ENCODE measurements around the gene TIMELESS. TPM values are rescaled to one million over a fixed set of nuclear protein-coding genes. Genes with fewer than 3 reads are reported as not detected.
"Not testable (repeated sequence)": the region's sequence is repeated elsewhere in the genome, so short reads cannot be mapped to it uniquely, and the experiment has no call there.

TIMELESS gene
- total RNA-seq, 2 experiments from 2014 or later, result 60.1 to 62.6 TPM

DNA sequence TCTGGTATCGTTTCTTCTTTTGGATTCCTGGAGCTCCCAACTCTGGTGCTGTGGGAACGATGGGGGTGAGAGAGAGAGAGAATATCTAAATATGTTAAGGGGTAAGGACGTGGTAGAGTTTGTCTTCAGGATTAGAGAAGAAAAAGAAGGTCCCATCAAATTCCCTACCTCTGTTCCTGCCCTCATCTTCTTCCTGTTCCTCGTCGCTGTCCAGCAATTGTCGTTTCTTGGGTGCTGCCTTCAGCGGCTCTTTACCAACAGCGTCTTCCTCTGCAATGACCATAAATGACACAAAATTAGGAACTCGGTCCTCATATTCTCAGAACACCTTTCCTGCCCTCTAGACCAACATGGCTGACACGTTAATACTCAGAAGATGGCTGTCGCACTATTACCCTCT lies 31.5 kb downstream of the TIMELESS start:
- Mint-ChIP-seq H3K4me1 (ENCODE audit: low read depth) (no peaks in the 10 kb centered on the region), H3K27me3 (no peaks in the 10 kb centered on the region), H3K36me3 (peaks cover 37% of the 10 kb centered on the region), H3K9me3 (no peaks in the 10 kb centered on the region), H3K4me3 (no peak overlapping the region), H3K27ac (no peak overlapping the region)
- no peak for DNase-seq
- ChIA-PET POLR2A (interaction anchor here (0.6 kb wide), 1 partner anchor 21 kb away, joined by 4 read pairs; no protein-coding TSS in a partner anchor), CTCF (interaction anchor here (0.6 kb wide), 1 partner anchor 17 kb away, joined by 3 read pairs; no protein-coding TSS in a partner anchor)
- intact Hi-C loops (cut with micrococcal nuclease), result no loop called here

DNA sequence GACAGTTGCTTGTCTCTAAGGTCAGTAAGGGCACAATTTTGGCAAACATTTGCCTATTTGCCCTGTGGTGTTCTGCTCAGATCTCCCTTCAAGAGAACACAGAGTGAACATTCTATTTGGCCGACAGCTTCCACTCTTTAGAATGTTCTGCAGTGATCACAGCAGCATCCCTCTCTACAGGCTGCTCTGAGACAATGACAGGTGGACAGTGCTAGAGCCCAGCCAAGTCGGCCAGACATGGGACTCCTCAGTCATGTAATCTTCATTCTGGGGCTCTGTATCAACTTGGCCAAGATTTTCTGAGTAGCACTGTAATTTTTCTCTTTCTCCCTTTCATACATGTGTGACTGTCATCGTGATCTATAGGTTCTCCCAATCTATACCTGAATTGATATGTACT lies 34.8 kb downstream of the TIMELESS start:
- DNase-seq, result no peak
- H3K27ac Mint-ChIP-seq, result no peak overlapping the region
- ChIA-PET POLR2A (no interaction called here), CTCF (interaction anchor here (0.6 kb wide), 2 partner anchors 54 to 127 kb away, joined by 5 read pairs; no protein-coding TSS in a partner anchor)
- H3K36me3 Mint-ChIP-seq, result peaks cover 16% of the 10 kb centered on the region
- H3K27me3 Mint-ChIP-seq, result no peaks in the 10 kb centered on the region
- no peaks in the 10 kb centered on the region for H3K9me3 Mint-ChIP-seq
- H3K4me1 Mint-ChIP-seq (ENCODE audit: low read depth), result no peaks in the 10 kb centered on the region
- no peak overlapping the region for H3K4me3 Mint-ChIP-seq
- intact Hi-C loops (cut with micrococcal nuclease), result no loop called here

DNA sequence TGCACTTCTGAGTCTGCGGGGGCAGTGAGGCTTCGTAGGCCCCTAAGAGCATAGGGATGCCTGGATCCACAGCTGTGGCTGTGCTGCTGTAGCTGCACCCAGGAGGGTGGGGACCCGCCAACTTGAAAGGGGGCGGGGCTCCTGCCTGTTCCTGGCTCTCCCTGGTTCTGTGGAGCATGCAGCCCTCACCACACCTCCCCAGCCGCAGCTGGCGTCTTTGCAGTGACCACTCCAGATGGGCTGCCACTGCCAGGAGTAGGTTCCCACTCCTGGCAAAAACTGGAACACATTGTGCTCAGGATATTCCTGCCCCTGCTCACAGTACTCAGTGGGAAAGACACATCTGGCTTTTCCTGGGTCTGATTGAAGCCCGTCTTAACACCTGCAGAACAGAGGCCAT lies 35.8 kb downstream of the TIMELESS start:
- Mint-ChIP-seq H3K4me3 (no peak overlapping the region), H3K27me3 (no peaks in the 10 kb centered on the region), H3K27ac (no peak overlapping the region), H3K9me3 (no peaks in the 10 kb centered on the region), H3K4me1 (ENCODE audit: low read depth) (no peaks in the 10 kb centered on the region), H3K36me3 (peaks cover 16% of the 10 kb centered on the region)
- POLR2A ChIA-PET, result no interaction called here
- CTCF ChIA-PET, result no interaction called here
- intact Hi-C loops (cut with micrococcal nuclease), result no loop called here
- DNase-seq, result no peak

DNA sequence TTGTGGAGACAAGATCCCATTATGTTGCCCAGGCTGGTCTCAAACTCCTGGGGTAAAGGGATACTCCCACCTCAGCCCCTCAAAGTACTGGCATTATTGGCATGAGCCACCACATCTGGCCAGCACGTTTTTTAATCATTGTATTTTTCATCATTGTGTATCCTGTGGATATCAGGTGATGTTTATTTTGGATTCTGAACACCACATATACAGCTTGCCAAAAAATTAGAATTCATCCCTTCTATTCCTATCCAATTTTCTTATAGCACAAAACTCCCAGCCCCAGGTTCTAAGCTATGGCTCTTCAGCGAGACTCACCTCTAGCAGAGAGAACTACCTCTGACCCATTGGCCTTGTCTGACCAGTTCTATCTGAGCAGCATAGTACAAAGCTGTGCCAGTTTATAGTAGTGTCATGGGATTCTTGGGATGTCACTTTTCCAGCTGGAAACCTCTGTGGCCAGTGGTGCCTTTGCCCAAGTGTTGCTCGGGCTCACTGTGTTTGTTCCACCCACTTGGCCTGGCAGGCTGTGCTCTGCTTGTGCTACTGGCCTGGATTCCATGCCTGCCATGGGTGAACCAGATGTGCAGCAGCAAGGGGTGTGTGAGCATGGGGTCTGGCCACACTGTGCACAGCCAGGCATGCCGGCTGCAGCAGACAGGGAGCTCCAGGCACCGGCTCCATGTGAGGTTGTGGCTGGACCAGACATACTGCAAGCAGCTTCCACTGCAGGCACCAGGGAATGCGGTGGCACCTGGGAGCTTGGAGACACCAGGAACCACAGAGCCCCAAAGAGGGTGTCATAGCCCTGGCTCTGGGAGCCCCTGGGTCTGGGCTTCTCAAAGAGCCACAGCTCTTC lies 37.2 kb downstream of the TIMELESS start:
- intact Hi-C loops (cut with micrococcal nuclease), result no loop called here
- no peak overlapping the region for H3K4me3 Mint-ChIP-seq
- CTCF ChIA-PET, result interaction anchor here (0.8 kb wide), 1 partner anchor 52 kb away, joined by 3 read pairs; no protein-coding TSS in a partner anchor
- H3K27me3 Mint-ChIP-seq, result no peaks in the 10 kb centered on the region
- H3K27ac Mint-ChIP-seq, result no peak overlapping the region
- H3K4me1 Mint-ChIP-seq (ENCODE audit: low read depth), result no peaks in the 10 kb centered on the region
- peaks cover 11% of the 10 kb centered on the region for H3K36me3 Mint-ChIP-seq
- H3K9me3 Mint-ChIP-seq, result no peaks in the 10 kb centered on the region
- POLR2A ChIA-PET, result no interaction called here
- DNase-seq, result no peak

DNA sequence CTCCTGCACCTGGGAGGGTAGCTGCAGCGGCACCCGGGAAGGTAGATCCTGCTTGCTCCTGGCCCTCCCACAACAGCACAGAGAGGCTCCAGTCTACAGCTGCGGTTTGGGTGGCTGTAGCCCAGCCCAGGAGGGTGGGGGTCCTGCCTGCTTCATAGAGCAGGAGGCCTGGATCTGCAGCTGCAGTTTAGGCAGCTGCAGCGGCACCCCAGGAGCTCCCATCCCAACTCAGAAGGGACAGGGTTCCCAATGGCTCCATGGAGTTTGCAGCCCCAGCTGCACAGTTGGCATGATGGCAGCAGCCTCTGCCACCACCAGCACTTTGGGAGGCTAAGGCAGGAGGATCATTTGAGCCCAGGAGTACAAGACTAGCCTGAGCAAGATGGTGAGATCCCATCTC lies 38.5 kb downstream of the TIMELESS start:
- Mint-ChIP-seq H3K9me3 (no peaks in the 10 kb centered on the region), H3K27ac (no peak overlapping the region), H3K36me3 (peaks cover 5% of the 10 kb centered on the region), H3K4me3 (no peak overlapping the region), H3K4me1 (ENCODE audit: low read depth) (no peaks in the 10 kb centered on the region), H3K27me3 (no peaks in the 10 kb centered on the region)
- POLR2A ChIA-PET, result interaction anchor here (0.6 to 1.6 kb wide), 3 partner anchors 38 to 308 kb away, joined by 3 to 5 read pairs (median 3); partner anchors contain the start of gene TIMELESS
- intact Hi-C loops (cut with micrococcal nuclease), result no loop called here
- CTCF ChIA-PET, result no interaction called here
- no peak for DNase-seq

DNA sequence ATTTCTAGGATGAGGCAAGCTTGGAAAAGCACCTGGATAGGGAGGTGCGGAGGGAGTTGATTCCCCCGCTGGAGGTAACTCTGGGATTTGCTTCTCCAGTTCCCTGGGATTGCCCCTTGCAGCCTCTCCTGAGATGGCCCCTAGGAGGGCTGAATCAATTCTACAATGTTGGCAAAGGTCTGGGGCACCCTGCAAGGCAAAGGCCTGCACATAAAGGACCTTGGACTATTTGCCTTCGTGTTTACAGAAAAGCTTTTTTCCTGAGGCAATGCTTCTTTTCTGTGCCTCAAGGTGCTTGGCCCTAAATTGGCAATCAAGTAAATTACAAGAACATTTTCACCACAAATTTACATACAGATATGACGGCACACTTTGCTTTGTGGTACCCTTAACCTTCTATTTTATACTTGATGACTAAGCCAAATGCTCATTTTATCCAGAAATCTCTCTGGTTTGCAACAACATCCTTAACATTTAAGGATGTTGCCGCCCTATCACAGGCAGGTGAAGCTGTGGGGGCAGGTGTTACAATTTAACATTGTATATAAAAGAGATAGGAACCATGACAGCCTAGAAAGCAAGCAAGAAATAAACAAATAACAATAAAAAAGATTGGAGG lies 40.3 kb downstream of the TIMELESS start:
- no peak overlapping the region for H3K4me3 Mint-ChIP-seq
- DNase-seq, result no peak
- intact Hi-C loops (cut with micrococcal nuclease), result no loop called here

DNA sequence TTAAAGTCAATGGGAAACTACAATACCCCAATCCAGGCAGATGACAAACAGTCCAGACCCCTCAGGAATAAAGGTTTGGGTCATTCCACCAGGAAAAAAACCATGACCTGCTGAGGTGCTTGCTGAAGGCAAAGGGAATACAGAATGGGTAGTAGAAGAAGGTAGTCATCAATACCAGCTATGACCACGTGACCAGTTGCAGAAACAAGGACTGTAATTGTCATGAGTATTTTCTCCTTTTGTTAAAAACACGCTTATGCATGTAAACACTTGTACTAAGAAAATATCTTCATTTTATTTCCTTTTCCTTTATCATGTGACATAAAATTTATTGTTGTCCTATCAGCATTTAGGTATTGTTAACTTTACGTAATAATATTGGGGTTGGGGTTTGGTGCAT lies 45.0 kb downstream of the TIMELESS start:
- H3K36me3 Mint-ChIP-seq; H3K4me3 Mint-ChIP-seq; H3K27ac Mint-ChIP-seq; DNase-seq; H3K27me3 Mint-ChIP-seq; CTCF ChIA-PET; H3K4me1 Mint-ChIP-seq (ENCODE audit: low read depth); POLR2A ChIA-PET; intact Hi-C loops (cut with micrococcal nuclease): not testable (repeated sequence)
- peaks cover 10% of the 10 kb centered on the region for H3K9me3 Mint-ChIP-seq

More for the DNA sequence above, 40.3 kb downstream of the TIMELESS start:
- H3K4me1 Mint-ChIP-seq (ENCODE audit: low read depth), result no peaks in the 10 kb centered on the region
- H3K36me3 Mint-ChIP-seq, result no peaks in the 10 kb centered on the region
- H3K9me3 Mint-ChIP-seq, result no peaks in the 10 kb centered on the region
- ChIA-PET POLR2A (no interaction called here), CTCF (no interaction called here)
- H3K27ac Mint-ChIP-seq, result no peak overlapping the region
- no peaks in the 10 kb centered on the region for H3K27me3 Mint-ChIP-seq

DNA sequence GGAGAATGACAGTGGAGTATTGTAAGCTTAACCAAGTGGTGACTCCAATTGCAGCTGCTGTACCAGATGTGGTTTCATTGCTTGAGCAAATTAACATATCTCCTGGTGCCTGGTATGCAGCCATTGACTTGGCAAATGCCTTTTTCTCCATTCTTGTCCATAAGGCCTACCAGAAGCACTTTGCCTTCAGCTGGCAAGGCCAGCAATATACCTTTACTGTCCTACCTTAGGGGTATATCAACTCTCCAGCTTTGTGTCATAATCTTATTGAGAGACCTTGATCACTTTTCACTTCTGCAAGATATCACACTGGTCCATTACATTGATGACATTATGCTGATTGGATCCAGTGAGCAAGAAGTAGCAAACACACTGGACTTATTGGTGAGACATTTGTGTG lies 47.6 kb downstream of the TIMELESS start:
- H3K27me3 Mint-ChIP-seq; DNase-seq; H3K36me3 Mint-ChIP-seq; intact Hi-C loops (cut with micrococcal nuclease); H3K4me3 Mint-ChIP-seq; H3K27ac Mint-ChIP-seq; POLR2A ChIA-PET; H3K4me1 Mint-ChIP-seq (ENCODE audit: low read depth): not testable (repeated sequence)
- CTCF ChIA-PET, result interaction anchor here (0.7 kb wide), 1 partner anchor 16 kb away, joined by 3 read pairs; no protein-coding TSS in a partner anchor
- peaks cover 20% of the 10 kb centered on the region for H3K9me3 Mint-ChIP-seq

DNA sequence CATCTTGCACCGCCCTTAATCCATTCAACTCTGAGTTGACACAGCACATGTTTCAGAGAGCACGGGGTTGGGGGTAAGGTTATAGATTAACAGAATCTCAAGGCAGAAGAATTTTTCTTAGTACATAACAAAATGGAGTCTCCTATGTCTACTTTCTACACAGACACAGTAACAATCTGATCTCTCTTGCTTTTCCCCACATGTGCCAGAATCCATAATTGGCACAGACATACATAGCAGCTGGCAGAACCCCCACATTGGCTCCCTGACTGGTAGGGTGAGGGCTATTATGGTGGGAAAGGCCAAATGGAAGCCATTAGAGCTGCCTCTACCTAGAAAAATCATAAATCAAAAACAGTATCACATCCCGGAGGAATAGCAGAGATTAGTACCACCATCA lies 48.1 kb downstream of the TIMELESS start:
- H3K27me3 Mint-ChIP-seq; DNase-seq; H3K36me3 Mint-ChIP-seq; POLR2A ChIA-PET; H3K4me3 Mint-ChIP-seq; H3K27ac Mint-ChIP-seq; H3K4me1 Mint-ChIP-seq (ENCODE audit: low read depth); intact Hi-C loops (cut with micrococcal nuclease): not testable (repeated sequence)
- CTCF ChIA-PET, result interaction anchor here (0.7 kb wide), 1 partner anchor 17 kb away, joined by 3 read pairs; no protein-coding TSS in a partner anchor
- peaks cover 20% of the 10 kb centered on the region for H3K9me3 Mint-ChIP-seq

DNA sequence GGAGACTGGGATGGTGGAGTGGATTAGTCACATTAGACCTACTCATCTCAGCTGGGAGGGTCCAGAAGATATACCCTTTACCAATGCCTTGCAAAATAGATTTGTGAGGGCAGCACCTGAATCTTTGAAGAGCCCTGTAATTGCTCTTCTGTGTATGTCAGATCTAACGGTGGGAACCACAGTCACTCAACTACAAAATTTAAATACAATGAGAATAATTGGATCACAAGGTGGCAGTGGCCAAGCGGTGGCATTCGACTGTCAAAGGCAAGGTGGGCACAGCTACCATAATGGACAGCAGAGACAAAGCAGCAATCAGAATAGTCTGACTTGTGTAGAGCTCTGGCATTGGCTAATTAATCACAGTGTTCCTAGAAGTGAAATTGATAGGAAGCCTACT lies 49.8 kb downstream of the TIMELESS start:
- H3K27ac Mint-ChIP-seq; DNase-seq; intact Hi-C loops (cut with micrococcal nuclease); H3K36me3 Mint-ChIP-seq; H3K4me3 Mint-ChIP-seq; H3K27me3 Mint-ChIP-seq; POLR2A ChIA-PET; CTCF ChIA-PET; H3K4me1 Mint-ChIP-seq (ENCODE audit: low read depth): not testable (repeated sequence)
- H3K9me3 Mint-ChIP-seq, result peaks cover 20% of the 10 kb centered on the region

DNA sequence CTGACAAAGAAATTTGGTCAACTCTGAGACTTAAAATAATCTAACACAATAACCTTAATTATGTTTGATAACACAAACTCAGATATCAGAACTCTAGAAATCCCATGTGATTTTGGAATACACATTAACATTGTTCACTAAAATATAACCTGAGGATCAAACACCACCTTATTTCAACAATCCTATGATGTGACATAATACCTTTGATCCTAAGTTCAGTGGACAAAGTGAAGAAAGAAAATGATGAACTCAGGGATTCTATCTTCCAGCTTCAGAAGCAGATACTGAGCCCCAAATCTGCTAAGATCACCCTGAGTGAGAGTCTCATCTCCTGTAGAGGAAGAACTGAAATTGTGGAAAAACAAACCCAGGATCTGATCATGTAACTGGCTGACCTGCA lies 50.9 kb downstream of the TIMELESS start:
- Mint-ChIP-seq H3K27ac (no peak overlapping the region), H3K27me3 (no peaks in the 10 kb centered on the region), H3K9me3 (peaks cover 20% of the 10 kb centered on the region), H3K4me3 (no peak overlapping the region), H3K36me3 (peaks cover 9% of the 10 kb centered on the region), H3K4me1 (ENCODE audit: low read depth) (no peaks in the 10 kb centered on the region)
- intact Hi-C loops (cut with micrococcal nuclease), result no loop called here
- CTCF ChIA-PET, result no interaction called here
- no peak for DNase-seq
- POLR2A ChIA-PET, result no interaction called here

DNA sequence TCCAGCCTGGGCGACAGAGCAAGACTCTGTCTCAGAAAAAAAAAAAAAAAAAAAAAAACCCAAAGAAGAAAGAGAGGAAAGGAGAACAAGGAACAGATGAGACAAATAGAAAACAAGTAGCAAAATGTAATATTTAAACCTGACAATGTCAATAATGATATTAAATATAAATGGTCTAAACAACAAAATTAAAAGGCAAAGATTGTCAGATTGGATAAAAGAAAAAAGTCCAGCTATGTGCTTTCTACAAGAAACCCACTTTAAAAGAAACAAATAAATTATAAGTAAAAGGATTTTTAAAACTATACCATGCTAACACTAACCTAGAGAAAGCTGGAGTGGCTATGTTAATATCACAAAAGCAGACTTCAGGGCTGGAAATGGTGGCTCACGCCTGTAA lies 56.9 kb downstream of the TIMELESS start:
- DNase-seq, result no peak
- ChIA-PET POLR2A (no interaction called here), CTCF (no interaction called here)
- H3K36me3 Mint-ChIP-seq, result no peaks in the 10 kb centered on the region
- H3K4me3 Mint-ChIP-seq, result no peak overlapping the region
- no peaks in the 10 kb centered on the region for H3K9me3 Mint-ChIP-seq
- no peak overlapping the region for H3K27ac Mint-ChIP-seq
- no peaks in the 10 kb centered on the region for H3K27me3 Mint-ChIP-seq
- H3K4me1 Mint-ChIP-seq (ENCODE audit: low read depth), result no peaks in the 10 kb centered on the region
- intact Hi-C loops (cut with micrococcal nuclease), result no loop called here

DNA sequence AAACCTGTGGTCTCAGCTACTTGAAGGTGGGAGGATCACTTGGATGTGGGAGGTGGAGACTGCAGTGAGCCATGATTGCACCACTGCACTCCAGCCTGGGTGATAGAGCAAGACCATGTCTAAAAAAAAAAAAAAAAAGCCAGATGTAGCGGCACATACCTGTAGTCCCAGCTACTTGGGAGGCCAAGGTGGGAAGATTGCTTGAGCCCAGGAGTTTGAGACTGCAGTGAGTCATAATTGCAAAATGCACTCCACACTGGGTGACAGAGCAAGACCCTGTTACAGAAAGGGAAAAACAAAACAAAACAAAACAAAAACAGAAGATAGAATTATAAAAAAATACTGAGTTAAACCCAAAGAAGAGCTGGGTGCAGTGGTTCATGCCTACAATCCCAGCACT lies 57.5 kb downstream of the TIMELESS start:
- CTCF ChIA-PET, result no interaction called here
- intact Hi-C loops (cut with micrococcal nuclease), result no loop called here
- H3K27me3 Mint-ChIP-seq, result no peaks in the 10 kb centered on the region

More for the DNA sequence above, 57.5 kb downstream of the TIMELESS start:
- no peak overlapping the region for H3K4me3 Mint-ChIP-seq
- H3K4me1 Mint-ChIP-seq (ENCODE audit: low read depth), result no peaks in the 10 kb centered on the region
- H3K36me3 Mint-ChIP-seq, result no peaks in the 10 kb centered on the region
- H3K27ac Mint-ChIP-seq, result no peak overlapping the region
- no peak for DNase-seq
- POLR2A ChIA-PET, result no interaction called here
- H3K9me3 Mint-ChIP-seq, result no peaks in the 10 kb centered on the region
